IMR-90 (cell line): ENCODE results near the gene YJU2. TPM values are rescaled to one million over a fixed set of nuclear protein-coding genes. Genes with fewer than 3 reads are reported as not detected.

ENCODE experiments used
- ATAC-seq: fragments of 200-7000 bp; cut with Tn5 transposase; 2 replicates; pipeline ENCODE4 v1.9.1; 2020; ENCODE audit warnings: low read depth, mild to moderate bottlenecking, moderate library complexity
- BruUV-seq: library from RNA; stranded (reverse); fragments of 400-500 nt; replicated peaks from 2 replicates; lab custom pipeline; 2021; lab: Mats Ljungman, UMichigan
- CTCF ChIA-PET: fragments of 300-600 bp; formaldehyde crosslinking; extraction: SDS; loops from one replicate; lab custom pipeline; 2021; ENCODE audit warnings: antibody characterized with exemption; lab: Yijun Ruan, JAX
- POLR2A ChIA-PET: fragments of 300-600 bp; sonication (Branson Sonifier 250); formaldehyde crosslinking; loops from one replicate; lab custom pipeline; 2022; ENCODE audit warnings: antibody characterized with exemption; ENCODE audit not compliant: unreplicated experiment; lab: Charles Lee
- DNase-seq: peaks from one replicate; pipeline ENCODE4 v3.0.0; 2013
- H2AFZ ChIP-seq: replicated peaks from 2 replicates; pipeline ENCODE3; 2013; ENCODE audit warnings: low read length, mild to moderate bottlenecking; ENCODE audit not compliant: poor library complexity
- H2AK5ac ChIP-seq: 2 replicates; pipeline ENCODE4 v1.6.1; 2013; ENCODE audit warnings: low read depth, low read length, inconsistent platforms
- H2AK9ac ChIP-seq: replicated peaks from 2 replicates; pipeline ENCODE3; 2013; ENCODE audit warnings: mild to moderate bottlenecking, low read depth, low read length, moderate library complexity; ENCODE audit not compliant: poor library complexity
- H2BK120ac ChIP-seq: 2 replicates; pipeline ENCODE4 v1.6.1; 2013; ENCODE audit warnings: low read depth, low read length, inconsistent platforms
- H2BK15ac ChIP-seq: 3 replicates; pipeline ENCODE4 v1.6.1; 2013; ENCODE audit warnings: low read depth, low read length, inconsistent platforms
- H2BK20ac ChIP-seq: 2 replicates; pipeline ENCODE4 v1.6.1; 2013; ENCODE audit warnings: low read depth, mild to moderate bottlenecking, inconsistent platforms, low read length, moderate library complexity
- H2BK5ac ChIP-seq: 2 replicates; pipeline ENCODE4 v1.6.1; 2013; ENCODE audit warnings: mild to moderate bottlenecking, low read depth, low read length, inconsistent platforms; ENCODE audit not compliant: poor library complexity, severe bottlenecking
- H3K14ac ChIP-seq: replicated peaks from 2 replicates; pipeline ENCODE4 v1.6.1; 2013; ENCODE audit warnings: low read depth, low read length, inconsistent platforms
- H3K18ac ChIP-seq: 2 replicates; pipeline ENCODE4 v1.6.1; 2013; ENCODE audit warnings: low read depth, low read length, control low read depth
- H3K23ac ChIP-seq: 2 replicates; pipeline ENCODE4 v1.6.1; 2013; ENCODE audit warnings: low read depth, low read length, inconsistent platforms
- H3K27ac ChIP-seq: 2 replicates; pipeline ENCODE4 v1.5.1; 2013; ENCODE audit warnings: mild to moderate bottlenecking, control low read depth, low read length; ENCODE audit not compliant: insufficient read depth
- H3K27me3 ChIP-seq: 2 replicates; pipeline ENCODE4 v1.6.1; 2013; ENCODE audit warnings: low read length; ENCODE audit not compliant: control insufficient read depth, insufficient read depth
- H3K36me3 ChIP-seq: 2 replicates; pipeline ENCODE4 v1.6.1; 2013; ENCODE audit warnings: low read length, mixed read lengths; ENCODE audit not compliant: control insufficient read depth, insufficient read depth
- H3K4ac ChIP-seq: 2 replicates; pipeline ENCODE4 v1.6.1; 2013; ENCODE audit warnings: low read depth, low read length, inconsistent platforms
- H3K4me1 ChIP-seq: 2 replicates; pipeline ENCODE4 v1.6.1; 2013; ENCODE audit warnings: low read length, mixed read lengths; ENCODE audit not compliant: control insufficient read depth, insufficient read depth
- H3K4me2 ChIP-seq: 2 replicates; pipeline ENCODE4 v1.6.1; 2013; ENCODE audit warnings: low read depth, mild to moderate bottlenecking, control low read depth, low read length, moderate library complexity
- H3K4me3 ChIP-seq: 2 replicates; pipeline ENCODE4 v1.5.1; 2013; ENCODE audit warnings: low read depth, mild to moderate bottlenecking, control low read depth, low read length, moderate library complexity; ENCODE audit not compliant: insufficient read depth
- H3K56ac ChIP-seq: 2 replicates; pipeline ENCODE4 v1.6.1; 2013; ENCODE audit warnings: low read length, inconsistent platforms; ENCODE audit not compliant: insufficient read depth; ENCODE audit errors: extremely low read depth
- H3K79me1 ChIP-seq, 2 experiments: 2 replicates each; pipeline ENCODE4 v1.6.1; 2013; ENCODE audit warnings: low read length in 2 of 2, inconsistent platforms in 1 of 2, low read depth in 1 of 2
- H3K9ac ChIP-seq: 2 replicates; pipeline ENCODE4 v1.6.1; 2013; ENCODE audit warnings: low read depth, low read length, control low read depth
- H3K9me1 ChIP-seq: 2 replicates; pipeline ENCODE4 v1.6.1; 2013; ENCODE audit warnings: low read length, inconsistent platforms; ENCODE audit not compliant: insufficient read depth
- H3K9me3 ChIP-seq: 2 replicates; pipeline ENCODE4 v1.6.1; 2013; ENCODE audit warnings: low read length; ENCODE audit not compliant: control insufficient read depth, insufficient read depth
- H4K20me1 ChIP-seq: 2 replicates; pipeline ENCODE4 v1.6.1; 2013; ENCODE audit warnings: low read length, inconsistent platforms; ENCODE audit not compliant: insufficient read depth
- H4K5ac ChIP-seq: 2 replicates; pipeline ENCODE4 v1.6.1; 2013; ENCODE audit warnings: mild to moderate bottlenecking, low read depth, low read length, control low read depth
- H4K8ac ChIP-seq, 2 experiments: 2 replicates each; pipeline ENCODE4 v1.6.1; 2013; ENCODE audit warnings: low read depth in 2 of 2, low read length in 2 of 2, control low read depth in 1 of 2, inconsistent platforms in 1 of 2
- H4K91ac ChIP-seq: 2 replicates; pipeline ENCODE4 v1.6.1; 2013; ENCODE audit warnings: low read depth, low read length, inconsistent platforms; ENCODE audit not compliant: insufficient read depth
- BHLHE40 ChIP-seq: fragments of 150-350 bp; IDR thresholded peaks from 2 replicates; pipeline ENCODE4 v1.6.1; 2016; ENCODE audit warnings: mild to moderate bottlenecking, low read depth, low read length
- CEBPB ChIP-seq: IDR thresholded peaks from 2 replicates; pipeline ENCODE4 v1.6.1; 2012; ENCODE audit warnings: low read depth, low read length, improper control_type of control experiment
- CHD1 ChIP-seq: IDR thresholded peaks from 2 replicates; pipeline ENCODE4 v1.6.1; 2012; ENCODE audit warnings: low read depth, low read length, improper control_type of control experiment
- FOS ChIP-seq: fragments of 150-350 bp; IDR thresholded peaks from 2 replicates; pipeline ENCODE4 v1.6.1; 2016; ENCODE audit warnings: low read depth, low read length
- MAFK ChIP-seq: IDR thresholded peaks from 2 replicates; pipeline ENCODE4 v1.6.1; 2012; ENCODE audit warnings: low read depth, low read length, improper control_type of control experiment
- MAZ ChIP-seq: IDR thresholded peaks from 2 replicates; pipeline ENCODE4 v1.6.1; 2012; ENCODE audit warnings: low read depth, mild to moderate bottlenecking, low read length, improper control_type of control experiment, moderate library complexity, borderline replicate concordance
- MXI1 ChIP-seq: IDR thresholded peaks from 2 replicates; pipeline ENCODE4 v1.6.1; 2012; ENCODE audit warnings: low read depth, mild to moderate bottlenecking, low read length, moderate library complexity, borderline replicate concordance
- NFE2L2 ChIP-seq: fragments of 150-350 bp; IDR thresholded peaks from 2 replicates; pipeline ENCODE4 v1.6.1; 2016; ENCODE audit warnings: low read depth, mild to moderate bottlenecking, low read length
- POLR2A ChIP-seq: IDR thresholded peaks from 2 replicates; pipeline ENCODE4 v1.6.1; 2012; ENCODE audit warnings: mild to moderate bottlenecking, low read depth, low read length
- RAD21 ChIP-seq: IDR thresholded peaks from 2 replicates; pipeline ENCODE4 v1.6.1; 2012; ENCODE audit warnings: low read length, improper control_type of control experiment
- RCOR1 ChIP-seq: IDR thresholded peaks from 2 replicates; pipeline ENCODE4 v1.6.1; 2012; ENCODE audit warnings: mild to moderate bottlenecking, low read length, improper control_type of control experiment; ENCODE audit not compliant: insufficient replicate concordance
- RFX5 ChIP-seq: IDR thresholded peaks from 2 replicates; pipeline ENCODE4 v1.8.0; 2012; ENCODE audit warnings: low read depth, mild to moderate bottlenecking, low read length, moderate library complexity
- SMC3 ChIP-seq: fragments of 150-350 bp; IDR thresholded peaks from 2 replicates; pipeline ENCODE4 v1.6.1; 2016; ENCODE audit warnings: low read depth, mild to moderate bottlenecking, antibody characterized with exemption, low read length, moderate library complexity
- WGBS, 2 experiments: methylation state at CpG; one replicate each; pipeline versions ENCODE4 v1.1.5 to v1.1.7; 2013; ENCODE audit warnings: missing lambda C conversion rate in 2 of 2; ENCODE audit not compliant: insufficient read length in 1 of 2; ENCODE audit errors: extremely low coverage in 2 of 2; 5-methylcytosine and 5-hydroxymethylcytosine counted together
- dilution Hi-C: fragments of 300-500 bp; cut with HindIII; formaldehyde crosslinking; loops from one replicate; pipeline ENCODE4 v1.14.3; 2018; ENCODE audit warnings: low sequenced_read_pairs; ENCODE audit not compliant: unreplicated experiment
- in situ Hi-C: fragments of 300-500 bp; cut with MboI; formaldehyde crosslinking; loops from 3 replicates; pipeline ENCODE4 v1.14.3; 2019; ENCODE audit warnings: low sequenced_read_pairs, inconsistent platforms, mixed read lengths
- intact Hi-C: fragments of 100-400 bp; cut with micrococcal nuclease; formaldehyde crosslinking; loops from 2 replicates; pipeline ENCODE4 v1.10.0; 2022
- polyA plus RNA-seq, 3 experiments: library from polyadenylated mRNA; depleted of rRNA; stranded (reverse); fragments of >200 nt; gene quantifications; 2 replicates each; pipeline ENCODE4 v1.2.3, GENCODE V29; 2012; ENCODE audit warnings: low replicate concordance in 1 of 3
- total RNA-seq: library from RNA; depleted of rRNA; stranded (reverse); fragments of >200 nt; gene quantifications from 2 replicates; pipeline ENCODE4 v1.2.3, GENCODE V29; 2012
- TF ChIP-seq, protein P1 (sequence below): conservative IDR thresholded peaks from 2 replicates; pipeline ENCODE4 v1.5.1; 2012; ENCODE audit warnings: mild to moderate bottlenecking, low read depth, low read length, improper control_type of control experiment
- TF ChIP-seq, protein P2 (sequence below): fragments of 150-350 bp; IDR thresholded peaks from 2 replicates; pipeline ENCODE4 v1.6.1; 2017; ENCODE audit warnings: mild to moderate bottlenecking, antibody characterized with exemption, low read length, low read depth
- TF ChIP-seq, protein P3 (sequence below): fragments of 150-350 bp; IDR thresholded peaks from 2 replicates; pipeline ENCODE4 v1.6.1; 2016; ENCODE audit warnings: low read depth, mild to moderate bottlenecking, low read length, moderate library complexity, borderline replicate concordance

The YJU2 gene
- total and polyA plus RNA-seq, 2 of the 4 experiments (the other 2 are of a cell fraction): 15.6 to 18.9 TPM

DNA sequence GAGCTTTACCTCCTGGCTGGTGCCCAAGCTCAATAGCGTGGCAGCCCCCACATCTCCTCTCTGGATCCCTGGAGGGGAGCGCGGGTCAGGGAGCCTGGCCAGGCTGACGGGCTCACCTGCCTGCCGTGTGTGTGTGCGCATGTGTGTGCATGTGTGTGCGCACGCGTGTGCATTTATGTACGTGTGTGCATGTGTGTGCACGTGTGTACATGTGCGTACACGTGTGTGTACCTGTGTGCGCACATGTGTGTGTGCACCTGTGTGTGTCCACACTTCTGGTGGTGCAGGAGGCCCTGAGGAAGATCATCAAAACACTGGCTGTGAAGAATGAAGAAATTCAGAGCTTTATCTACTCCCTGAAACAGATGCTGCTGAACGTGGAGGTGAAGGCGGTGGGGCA lies 58.8 kb downstream of the YJU2 start:
- peaks cover 5% of the 10 kb centered on the region; the same call in 1 of the 2 replicates for H3K36me3 ChIP-seq
- 95% methylated on average over 10 of the region's 16 CpGs; no CpG with 5 or more reads in 1 of the 2 experiments for WGBS, 2 experiments
- no peak overlapping the region for H2AK9ac ChIP-seq
- H2BK5ac ChIP-seq: no peak overlapping the region
- H3K27ac ChIP-seq: no peak overlapping the region
- ATAC-seq (no peak), DNase-seq (no peak)
- no peak overlapping the region for H3K4me3 ChIP-seq
- peaks cover 0 to 3% of the 10 kb centered on the region in 2 experiments; a peak in 1 of 4 replicates for H3K79me1 ChIP-seq
- no peak overlapping the region for H3K4me2 ChIP-seq
- ChIA-PET CTCF (no interaction called here), POLR2A (no interaction called here)
- no peaks in the 10 kb centered on the region for H3K4me1 ChIP-seq
- H4K8ac ChIP-seq: no peak overlapping the region
- H3K18ac ChIP-seq: no peak overlapping the region
- no peak overlapping the region for H3K56ac ChIP-seq
- H3K23ac ChIP-seq: no peak overlapping the region
- intact Hi-C loops: no loop called here
- no peak overlapping the region for H4K91ac ChIP-seq
- H2BK120ac ChIP-seq: no peak overlapping the region
- dilution Hi-C loops: no loop called here
- TF ChIP-seq MXI1 (no peak), RAD21 (no peak), MAZ (no peak), SMC3 (no peak), POLR2A (no peak), FOS (no peak), NFE2L2 (no peak), RFX5 (no peak), MAFK (no peak), RCOR1 (no peak), CEBPB (no peak), BHLHE40 (no peak), CHD1 (no peak)
- TF ChIP-seq, protein P1, sequence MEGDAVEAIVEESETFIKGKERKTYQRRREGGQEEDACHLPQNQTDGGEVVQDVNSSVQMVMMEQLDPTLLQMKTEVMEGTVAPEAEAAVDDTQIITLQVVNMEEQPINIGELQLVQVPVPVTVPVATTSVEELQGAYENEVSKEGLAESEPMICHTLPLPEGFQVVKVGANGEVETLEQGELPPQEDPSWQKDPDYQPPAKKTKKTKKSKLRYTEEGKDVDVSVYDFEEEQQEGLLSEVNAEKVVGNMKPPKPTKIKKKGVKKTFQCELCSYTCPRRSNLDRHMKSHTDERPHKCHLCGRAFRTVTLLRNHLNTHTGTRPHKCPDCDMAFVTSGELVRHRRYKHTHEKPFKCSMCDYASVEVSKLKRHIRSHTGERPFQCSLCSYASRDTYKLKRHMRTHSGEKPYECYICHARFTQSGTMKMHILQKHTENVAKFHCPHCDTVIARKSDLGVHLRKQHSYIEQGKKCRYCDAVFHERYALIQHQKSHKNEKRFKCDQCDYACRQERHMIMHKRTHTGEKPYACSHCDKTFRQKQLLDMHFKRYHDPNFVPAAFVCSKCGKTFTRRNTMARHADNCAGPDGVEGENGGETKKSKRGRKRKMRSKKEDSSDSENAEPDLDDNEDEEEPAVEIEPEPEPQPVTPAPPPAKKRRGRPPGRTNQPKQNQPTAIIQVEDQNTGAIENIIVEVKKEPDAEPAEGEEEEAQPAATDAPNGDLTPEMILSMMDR: no peak
- TF ChIP-seq, protein P2, sequence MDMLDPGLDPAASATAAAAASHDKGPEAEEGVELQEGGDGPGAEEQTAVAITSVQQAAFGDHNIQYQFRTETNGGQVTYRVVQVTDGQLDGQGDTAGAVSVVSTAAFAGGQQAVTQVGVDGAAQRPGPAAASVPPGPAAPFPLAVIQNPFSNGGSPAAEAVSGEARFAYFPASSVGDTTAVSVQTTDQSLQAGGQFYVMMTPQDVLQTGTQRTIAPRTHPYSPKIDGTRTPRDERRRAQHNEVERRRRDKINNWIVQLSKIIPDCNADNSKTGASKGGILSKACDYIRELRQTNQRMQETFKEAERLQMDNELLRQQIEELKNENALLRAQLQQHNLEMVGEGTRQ: no peak
- TF ChIP-seq, protein P3, sequence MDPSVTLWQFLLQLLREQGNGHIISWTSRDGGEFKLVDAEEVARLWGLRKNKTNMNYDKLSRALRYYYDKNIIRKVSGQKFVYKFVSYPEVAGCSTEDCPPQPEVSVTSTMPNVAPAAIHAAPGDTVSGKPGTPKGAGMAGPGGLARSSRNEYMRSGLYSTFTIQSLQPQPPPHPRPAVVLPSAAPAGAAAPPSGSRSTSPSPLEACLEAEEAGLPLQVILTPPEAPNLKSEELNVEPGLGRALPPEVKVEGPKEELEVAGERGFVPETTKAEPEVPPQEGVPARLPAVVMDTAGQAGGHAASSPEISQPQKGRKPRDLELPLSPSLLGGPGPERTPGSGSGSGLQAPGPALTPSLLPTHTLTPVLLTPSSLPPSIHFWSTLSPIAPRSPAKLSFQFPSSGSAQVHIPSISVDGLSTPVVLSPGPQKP: no peak
- peaks cover 6% of the 10 kb centered on the region; the same call in 1 of the 2 replicates for H3K9me1 ChIP-seq
- no peak overlapping the region for H2BK20ac ChIP-seq
- no peaks in the 10 kb centered on the region for H3K9me3 ChIP-seq
- H2AK5ac ChIP-seq: no peak overlapping the region; the same call in 1 of the 2 replicates
- in situ Hi-C loops: no loop called here
- no TSS peak for BruUV-seq
- no peak overlapping the region for H3K9ac ChIP-seq
- H3K4ac ChIP-seq: no peak overlapping the region
- H3K27me3 ChIP-seq: no peaks in the 10 kb centered on the region
- H4K20me1 ChIP-seq: no peaks in the 10 kb centered on the region
- H2BK15ac ChIP-seq: no peak overlapping the region
- no peak overlapping the region for H2AFZ ChIP-seq
- no peak overlapping the region for H4K5ac ChIP-seq
- H3K14ac ChIP-seq: no peak overlapping the region
